ENCODE data around the gene ZBED4. TPM values are rescaled to one million over a fixed set of nuclear protein-coding genes. Genes with fewer than 3 reads are reported as not detected.

ZBED4 gene
- 10 to 100 TPM; 16.2 to 19.9 TPM for total RNA-seq

GRCh38 chr22:49852898-49853894 lies at the start of gene ZBED4:
Gene ZBED4 (plus strand): TSS chr22:49853844. CDS start chr22:49883663, 29,819 bp downstream.
- peak; percentile 98 for DNase-seq
- Histone ChIP-seq H3K9me3 (no peaks in the 10 kb centered on the region), H3K9ac (ENCODE audit: low read depth in 2 of 2, low read length in 2 of 2) (peak within 1 kb of the TSS; percentile 88 to 94), H3K27ac (peak within 1 kb of the TSS; percentile 99), H3K27me3 (peaks cover 23% of the 10 kb centered on the region), H3K4me1 (peaks cover 4% of the 10 kb centered on the region), H3K4me3 (peak within 1 kb of the TSS; percentile 81), H3K36me3 (no peaks in the 10 kb centered on the region)
- intact Hi-C loops (cut with DNase I) = loop anchor here (2.0 kb wide), 1 partner anchor 26 kb away; the partner anchor contains the start of gene BRD1
- TF ChIP-seq CTCF (IDR thresholded peaks at IDR 0.05) = no peak

GRCh38 chr22:49807129-49807528 lies 46.5 kb upstream of the ZBED4 start:
- DNase-seq = no peak
- intact Hi-C loops (cut with DNase I) = no loop called here
- peaks cover 13% of the 10 kb centered on the region for H3K36me3 ChIP-seq
- no peaks in the 10 kb centered on the region for H3K27me3 ChIP-seq
- H3K9ac ChIP-seq (ENCODE audit: low read depth in 2 of 2, low read length in 2 of 2) = no peak overlapping the region
- no peak overlapping the region for H3K27ac ChIP-seq
- no peak overlapping the region for H3K4me3 ChIP-seq
- no peak for TF ChIP-seq CTCF (IDR thresholded peaks at IDR 0.05)
- no peaks in the 10 kb centered on the region for H3K9me3 ChIP-seq
- no peaks in the 10 kb centered on the region for H3K4me1 ChIP-seq

- H3K4me3 ChIP-seq = no peak overlapping the region
- no peak overlapping the region for H3K9ac ChIP-seq (ENCODE audit: low read depth in 2 of 2, low read length in 2 of 2)
- H3K27me3 ChIP-seq = no peaks in the 10 kb centered on the region
- DNase-seq = no peak
- intact Hi-C loops (cut with DNase I) = no loop called here
- H3K27ac ChIP-seq = no peak overlapping the region
- no peak for TF ChIP-seq CTCF (IDR thresholded peaks at IDR 0.05)
- H3K9me3 ChIP-seq = no peaks in the 10 kb centered on the region
- H3K36me3 ChIP-seq = peaks cover 9% of the 10 kb centered on the region
- H3K4me1 ChIP-seq = no peaks in the 10 kb centered on the region
These were observed 45.6 kb upstream of the ZBED4 start for GRCh38 chr22:49807780-49808708.

- Histone ChIP-seq H3K9me3 (no peaks in the 10 kb centered on the region), H3K27ac (no peak overlapping the region), H3K27me3 (no peaks in the 10 kb centered on the region), H3K9ac (ENCODE audit: low read depth in 2 of 2, low read length in 2 of 2) (no peak overlapping the region), H3K4me3 (no peak overlapping the region), H3K4me1 (no peaks in the 10 kb centered on the region), H3K36me3 (no peaks in the 10 kb centered on the region)
- DNase-seq = no peak
- no peak for TF ChIP-seq CTCF (IDR thresholded peaks at IDR 0.05)
- intact Hi-C loops (cut with DNase I) = no loop called here
These were observed 43.2 kb upstream of the ZBED4 start for GRCh38 chr22:49810363-49811019.
